ENCODE data around the gene GNAT2. TPM values are rescaled to one million over a fixed set of nuclear protein-coding genes. Genes with fewer than 3 reads are reported as not detected.

The GNAT2 gene
- total RNA-seq, 2 experiments from 2014 or later: not detected

DNA sequence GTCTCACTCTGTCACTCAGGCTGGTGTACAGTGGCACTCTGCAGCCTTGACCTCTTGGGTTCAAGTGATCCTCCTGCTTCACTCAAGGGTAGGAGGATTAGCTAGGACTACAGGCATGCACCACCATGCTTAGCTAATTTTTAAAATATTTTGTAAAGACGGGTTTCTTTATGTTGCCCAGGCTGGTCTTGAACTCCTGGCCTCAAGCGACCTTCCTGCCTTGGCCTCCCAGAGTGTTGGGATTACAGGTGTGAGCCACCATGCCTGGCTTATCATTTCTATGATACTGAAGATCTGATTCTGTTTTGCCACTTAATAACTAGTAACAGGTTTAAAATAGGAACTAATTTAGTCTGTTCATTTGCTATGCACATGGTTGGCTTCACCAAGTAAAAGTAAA, 37.4 kb downstream of the GNAT2 start:
- no peak overlapping the region for H3K27ac Mint-ChIP-seq
- H3K4me3 Mint-ChIP-seq: no peak overlapping the region
- ATAC-seq (ENCODE audit: poor library complexity) (no peak), DNase-seq (no peak)
- ChIA-PET POLR2A (no interaction called here), CTCF (no interaction called here)
- Histone ChIP-seq H3K4me1 (ENCODE audit: insufficient read depth, low read length) (no peaks in the 10 kb centered on the region), H3K27me3 (ENCODE audit: control insufficient read depth in 1 of 2, insufficient read depth in 2 of 2, low read length in 2 of 2) (no peaks in the 10 kb centered on the region), H3K36me3 (ENCODE audit: insufficient read depth, low read length) (peaks cover 91% of the 10 kb centered on the region), H3K9me3 (ENCODE audit: control insufficient read depth in 1 of 2, insufficient read depth in 1 of 2, low read length in 2 of 2) (no peaks in the 10 kb centered on the region), H3K4me3 (ENCODE audit: low read length) (no peak overlapping the region), H3K27ac (ENCODE audit: low read depth in 1 of 2, low read length in 2 of 2) (no peak overlapping the region)
- no peaks in the 10 kb centered on the region for H3K9me3 Mint-ChIP-seq
- H3K27me3 Mint-ChIP-seq: no peaks in the 10 kb centered on the region
- no peaks in the 10 kb centered on the region for H3K4me1 Mint-ChIP-seq (ENCODE audit: low read depth)
- H3K36me3 Mint-ChIP-seq (ENCODE audit: low read depth): peaks cover 87% of the 10 kb centered on the region
- TF ChIP-seq, protein P1, sequence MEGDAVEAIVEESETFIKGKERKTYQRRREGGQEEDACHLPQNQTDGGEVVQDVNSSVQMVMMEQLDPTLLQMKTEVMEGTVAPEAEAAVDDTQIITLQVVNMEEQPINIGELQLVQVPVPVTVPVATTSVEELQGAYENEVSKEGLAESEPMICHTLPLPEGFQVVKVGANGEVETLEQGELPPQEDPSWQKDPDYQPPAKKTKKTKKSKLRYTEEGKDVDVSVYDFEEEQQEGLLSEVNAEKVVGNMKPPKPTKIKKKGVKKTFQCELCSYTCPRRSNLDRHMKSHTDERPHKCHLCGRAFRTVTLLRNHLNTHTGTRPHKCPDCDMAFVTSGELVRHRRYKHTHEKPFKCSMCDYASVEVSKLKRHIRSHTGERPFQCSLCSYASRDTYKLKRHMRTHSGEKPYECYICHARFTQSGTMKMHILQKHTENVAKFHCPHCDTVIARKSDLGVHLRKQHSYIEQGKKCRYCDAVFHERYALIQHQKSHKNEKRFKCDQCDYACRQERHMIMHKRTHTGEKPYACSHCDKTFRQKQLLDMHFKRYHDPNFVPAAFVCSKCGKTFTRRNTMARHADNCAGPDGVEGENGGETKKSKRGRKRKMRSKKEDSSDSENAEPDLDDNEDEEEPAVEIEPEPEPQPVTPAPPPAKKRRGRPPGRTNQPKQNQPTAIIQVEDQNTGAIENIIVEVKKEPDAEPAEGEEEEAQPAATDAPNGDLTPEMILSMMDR (IDR thresholded peaks at IDR 0.05): no peak
- intact Hi-C loops (cut with DNase I, micrococcal nuclease): no loop called here

DNA sequence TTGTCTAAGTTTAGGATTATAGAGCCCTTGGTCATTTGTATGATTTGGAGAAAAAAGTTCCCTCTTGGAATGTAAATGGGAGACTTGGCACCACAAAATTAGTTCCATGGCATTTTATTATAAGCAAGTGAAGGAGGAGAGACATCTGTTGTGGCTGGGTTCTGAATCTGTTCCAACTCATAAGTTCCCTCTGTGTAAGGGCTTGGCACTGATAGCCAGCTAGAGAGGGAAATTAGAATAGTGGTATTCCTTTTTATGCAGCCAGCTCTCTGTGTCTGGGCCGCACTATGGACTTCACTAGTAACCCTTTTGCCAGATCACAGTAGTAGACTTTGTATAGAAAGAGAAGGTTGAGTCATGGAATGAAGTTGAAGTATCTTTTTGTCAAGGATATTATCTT, 39.9 kb downstream of the GNAT2 start:
- ATAC-seq (ENCODE audit: poor library complexity) (no peak), DNase-seq (no peak)
- Histone ChIP-seq H3K27me3 (ENCODE audit: control insufficient read depth in 1 of 2, insufficient read depth in 2 of 2, low read length in 2 of 2) (no peaks in the 10 kb centered on the region), H3K9me3 (ENCODE audit: control insufficient read depth in 1 of 2, insufficient read depth in 1 of 2, low read length in 2 of 2) (no peaks in the 10 kb centered on the region), H3K4me1 (ENCODE audit: insufficient read depth, low read length) (no peaks in the 10 kb centered on the region), H3K36me3 (ENCODE audit: insufficient read depth, low read length) (peaks cover 85% of the 10 kb centered on the region), H3K27ac (ENCODE audit: low read depth in 1 of 2, low read length in 2 of 2) (no peak overlapping the region), H3K4me3 (ENCODE audit: low read length) (no peak overlapping the region)
- no peaks in the 10 kb centered on the region for H3K4me1 Mint-ChIP-seq (ENCODE audit: low read depth)
- intact Hi-C loops (cut with DNase I, micrococcal nuclease): loop anchor here in 1 of 2 experiments (5.0 kb wide), 1 partner anchor 33 kb away; no protein-coding TSS in a partner anchor
- H3K9me3 Mint-ChIP-seq: no peaks in the 10 kb centered on the region
- no peak overlapping the region for H3K4me3 Mint-ChIP-seq
- POLR2A ChIA-PET: interaction anchor here (1.1 kb wide), 1 partner anchor 10 kb away, joined by 5 read pairs; no protein-coding TSS in a partner anchor
- CTCF ChIA-PET: no interaction called here
- H3K36me3 Mint-ChIP-seq (ENCODE audit: low read depth): peaks cover 90% of the 10 kb centered on the region
- H3K27me3 Mint-ChIP-seq: no peaks in the 10 kb centered on the region
- TF ChIP-seq, protein P1 (IDR thresholded peaks at IDR 0.05): no peak
- no peak overlapping the region for H3K27ac Mint-ChIP-seq

DNA sequence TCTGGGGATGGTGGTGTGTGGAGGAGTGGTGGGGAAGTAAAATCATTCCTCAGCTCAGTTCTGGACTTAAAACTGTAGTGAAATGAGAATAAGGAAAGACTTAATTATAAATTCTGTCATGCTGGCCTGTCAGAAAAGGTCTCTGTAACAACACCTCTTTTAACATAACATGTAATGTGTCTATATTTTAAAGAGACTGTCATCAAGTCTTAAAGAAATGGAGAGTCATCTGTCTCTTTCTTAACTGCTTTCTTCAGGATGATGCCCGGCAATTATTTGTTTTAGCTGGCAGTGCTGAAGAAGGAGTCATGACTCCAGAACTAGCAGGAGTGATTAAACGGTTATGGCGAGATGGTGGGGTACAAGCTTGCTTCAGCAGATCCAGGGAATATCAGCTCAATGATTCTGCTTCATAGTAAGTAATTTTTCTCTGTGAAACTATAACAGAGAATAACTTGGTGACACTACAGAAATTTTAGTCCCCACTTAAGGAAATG, 40.4 kb downstream of the GNAT2 start:
- intact Hi-C loops (cut with DNase I, micrococcal nuclease): loop anchor here in 1 of 2 experiments (5.0 kb wide), 1 partner anchor 33 kb away; no protein-coding TSS in a partner anchor
- no peaks in the 10 kb centered on the region for H3K9me3 Mint-ChIP-seq
- Histone ChIP-seq H3K27ac (ENCODE audit: low read depth in 1 of 2, low read length in 2 of 2) (no peak overlapping the region), H3K4me1 (ENCODE audit: insufficient read depth, low read length) (no peaks in the 10 kb centered on the region), H3K4me3 (ENCODE audit: low read length) (no peak overlapping the region), H3K9me3 (ENCODE audit: control insufficient read depth in 1 of 2, insufficient read depth in 1 of 2, low read length in 2 of 2) (no peaks in the 10 kb centered on the region), H3K27me3 (ENCODE audit: control insufficient read depth in 1 of 2, insufficient read depth in 2 of 2, low read length in 2 of 2) (no peaks in the 10 kb centered on the region), H3K36me3 (ENCODE audit: insufficient read depth, low read length) (peaks cover 84% of the 10 kb centered on the region)
- ChIA-PET CTCF (no interaction called here), POLR2A (no interaction called here)
- DNase-seq (no peak), ATAC-seq (ENCODE audit: poor library complexity) (no peak)
- no peaks in the 10 kb centered on the region for H3K4me1 Mint-ChIP-seq (ENCODE audit: low read depth)
- H3K27ac Mint-ChIP-seq: peak overlapping the region; percentile 20
- TF ChIP-seq, protein P1 (IDR thresholded peaks at IDR 0.05): no peak
- peaks cover 86% of the 10 kb centered on the region for H3K36me3 Mint-ChIP-seq (ENCODE audit: low read depth)
- no peak overlapping the region for H3K4me3 Mint-ChIP-seq
- H3K27me3 Mint-ChIP-seq: no peaks in the 10 kb centered on the region
